NCI-H69 (cell line): ENCODE measurements around the gene CROCC2.

Experiments used
- DNase-seq: peaks from one replicate; lab custom pipeline; 2025; lab: John Stamatoyannopoulos, UW

The CROCC2 gene

GRCh38 chr2:240921311-240921994, 15.3 kb downstream of the CROCC2 start:
- no peak for DNase-seq

GRCh38 chr2:240921995-240922244, 15.8 kb downstream of the CROCC2 start:
- DNase-seq, result no peak

DNA sequence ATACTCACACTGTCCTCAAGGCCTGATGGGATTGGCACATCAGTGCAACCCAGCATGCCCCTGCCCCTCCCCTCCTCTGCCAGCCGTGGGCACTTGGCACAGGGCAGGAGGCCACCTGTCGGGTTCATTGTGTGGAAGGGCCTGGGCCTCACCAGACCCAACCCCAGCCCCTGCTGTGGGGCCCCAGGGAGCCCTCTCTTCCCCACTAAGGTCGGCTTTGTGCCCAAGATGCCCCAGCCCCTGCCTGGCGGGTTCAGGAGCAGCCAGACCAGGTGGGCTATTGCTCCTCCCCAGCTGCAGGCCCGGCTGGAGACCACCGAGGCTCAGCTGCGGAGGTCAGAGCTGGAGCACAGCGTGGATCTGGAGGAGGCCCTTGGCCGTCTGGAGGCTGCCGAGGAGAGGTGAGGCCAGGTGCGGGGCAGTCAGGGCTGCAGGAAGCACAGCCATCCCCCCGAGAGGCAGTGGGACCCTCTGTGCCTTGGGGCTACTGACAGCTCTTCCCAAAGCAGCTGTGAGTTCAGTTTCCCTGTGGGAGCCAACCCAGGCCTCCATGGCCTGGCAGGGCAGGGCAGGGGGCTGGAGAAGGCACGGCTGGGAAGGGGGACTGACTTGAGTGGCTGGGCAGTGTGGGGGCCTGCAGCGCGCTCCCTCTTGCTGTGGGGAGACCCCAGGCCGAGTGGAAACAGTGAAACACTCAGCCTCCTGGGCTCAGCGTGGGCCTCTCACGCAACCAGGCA, 16.3 kb downstream of the CROCC2 start:
- peak; percentile 77 for DNase-seq

GRCh38 chr2:240922982-240923537, 16.9 kb downstream of the CROCC2 start:
- DNase-seq, result peak; percentile 82

- DNase-seq, result no peak
Observed at GRCh38 chr2:240925191-240925567, 19.0 kb downstream of the CROCC2 start.

DNA sequence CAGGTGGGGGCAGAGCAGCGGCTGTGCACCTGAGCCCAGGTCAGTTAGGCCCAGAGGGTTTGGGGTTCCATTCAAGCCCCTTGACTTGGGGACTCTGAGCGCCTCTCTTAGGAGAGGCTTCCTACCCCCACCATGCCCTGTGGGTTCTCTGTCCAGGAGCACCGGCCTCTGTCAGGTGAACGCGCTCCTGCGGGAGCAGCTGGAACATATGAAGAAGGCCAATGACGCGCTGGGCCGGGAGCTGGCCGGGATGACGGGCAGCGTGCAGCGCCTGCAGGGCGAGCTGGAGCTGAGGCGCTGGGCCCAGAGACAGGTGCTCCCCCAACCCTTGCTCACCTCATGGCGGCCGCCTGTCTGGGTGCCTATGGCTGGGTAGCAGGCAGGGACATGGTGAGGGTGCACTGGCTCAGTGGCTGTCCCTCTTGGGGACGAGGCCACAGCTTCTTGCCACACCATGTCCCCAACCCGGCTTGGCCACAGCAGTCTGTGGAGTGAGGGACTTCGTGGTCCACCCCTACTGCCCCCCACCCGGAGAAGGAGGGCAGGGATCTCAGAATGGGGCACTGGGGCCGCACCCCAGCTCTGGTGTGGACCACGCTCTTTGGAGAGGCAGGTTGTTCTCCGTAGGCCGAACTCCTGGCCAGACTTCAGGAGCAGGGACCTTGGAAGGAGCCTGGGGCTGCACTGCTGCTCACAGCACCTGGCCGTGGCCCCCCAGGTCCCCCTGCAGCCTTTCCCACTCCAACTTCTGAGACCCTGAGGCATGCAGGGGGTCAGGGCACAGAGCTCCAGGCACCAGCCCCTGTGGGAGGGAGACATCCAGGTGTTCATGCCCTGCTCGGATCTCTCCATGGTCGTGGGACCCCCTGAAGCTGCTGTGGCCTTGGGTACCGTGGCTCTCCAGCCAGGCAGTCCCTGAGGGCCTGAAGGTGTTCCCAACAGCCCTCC, 19.7 kb downstream of the CROCC2 start:
- DNase-seq, result peak; percentile 26

GRCh38 chr2:240926516-240927389, 20.6 kb downstream of the CROCC2 start:
- no peak for DNase-seq

DNA sequence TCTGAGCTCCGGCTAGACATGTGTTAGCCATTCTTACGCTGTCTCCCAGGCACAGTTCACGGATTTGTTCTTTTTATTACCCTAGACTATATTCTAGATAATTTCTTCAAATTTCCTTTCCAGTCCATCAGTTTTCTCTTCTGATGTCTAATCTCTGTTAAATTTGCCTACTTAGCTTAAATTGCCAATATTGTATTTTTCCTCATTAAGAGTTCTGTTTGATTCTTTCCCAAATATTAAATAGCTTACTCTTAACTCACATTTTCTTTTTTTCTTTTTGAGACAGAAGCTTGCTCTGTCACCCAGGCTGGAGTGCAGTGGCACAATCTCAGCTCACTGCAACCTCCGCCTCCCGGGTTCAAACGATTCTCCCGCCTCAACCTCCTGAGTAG, 21.2 kb downstream of the CROCC2 start:
- no peak for DNase-seq

DNA sequence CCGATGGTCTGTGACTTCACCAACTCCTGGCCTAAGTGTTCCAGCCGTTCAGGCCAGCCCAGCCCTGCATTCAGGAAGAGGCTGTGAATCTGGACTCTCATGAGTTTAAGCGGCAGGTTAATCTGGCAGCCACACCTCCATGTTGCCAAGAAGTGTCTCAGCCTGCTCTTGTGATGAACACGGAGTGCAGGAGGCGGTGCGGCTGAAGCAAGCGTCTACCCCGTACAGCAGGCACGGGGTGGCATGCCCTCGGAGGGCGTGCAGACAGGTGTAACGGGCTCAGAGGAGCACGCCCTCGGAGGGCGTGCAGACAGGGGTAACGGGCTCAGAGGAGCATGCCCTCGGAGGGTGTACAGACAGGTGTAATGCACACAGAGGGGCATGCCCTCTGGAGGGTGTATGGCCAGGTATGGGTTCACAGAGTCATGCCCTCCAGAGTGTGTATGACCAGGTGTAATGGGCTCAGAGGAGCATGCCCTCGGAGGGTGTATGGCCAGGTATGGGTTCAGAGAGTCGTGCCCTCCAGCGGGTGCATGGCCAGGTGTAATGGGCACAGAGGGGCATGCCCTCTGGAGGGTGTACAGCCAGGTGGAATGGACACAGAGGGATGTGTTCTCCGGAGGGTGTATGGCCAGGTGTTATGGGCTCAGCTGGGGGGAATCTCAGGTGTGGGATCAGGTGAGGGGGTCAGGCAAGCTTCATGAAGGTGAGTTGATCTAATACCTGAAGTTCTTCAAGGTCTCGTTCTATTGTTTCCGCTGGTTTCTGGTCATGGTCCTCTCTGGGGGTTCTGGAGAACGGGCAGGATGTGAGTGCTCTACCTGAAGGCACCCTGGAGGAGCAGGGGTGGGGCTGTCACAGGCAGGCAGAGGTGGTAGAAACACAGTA, 22.6 kb downstream of the CROCC2 start:
- no peak for DNase-seq

GRCh38 chr2:240929364-240930095, 23.4 kb downstream of the CROCC2 start:
- no peak for DNase-seq

- DNase-seq, result no peak
Observed at GRCh38 chr2:240930096-240930630, 24.0 kb downstream of the CROCC2 start.

DNA sequence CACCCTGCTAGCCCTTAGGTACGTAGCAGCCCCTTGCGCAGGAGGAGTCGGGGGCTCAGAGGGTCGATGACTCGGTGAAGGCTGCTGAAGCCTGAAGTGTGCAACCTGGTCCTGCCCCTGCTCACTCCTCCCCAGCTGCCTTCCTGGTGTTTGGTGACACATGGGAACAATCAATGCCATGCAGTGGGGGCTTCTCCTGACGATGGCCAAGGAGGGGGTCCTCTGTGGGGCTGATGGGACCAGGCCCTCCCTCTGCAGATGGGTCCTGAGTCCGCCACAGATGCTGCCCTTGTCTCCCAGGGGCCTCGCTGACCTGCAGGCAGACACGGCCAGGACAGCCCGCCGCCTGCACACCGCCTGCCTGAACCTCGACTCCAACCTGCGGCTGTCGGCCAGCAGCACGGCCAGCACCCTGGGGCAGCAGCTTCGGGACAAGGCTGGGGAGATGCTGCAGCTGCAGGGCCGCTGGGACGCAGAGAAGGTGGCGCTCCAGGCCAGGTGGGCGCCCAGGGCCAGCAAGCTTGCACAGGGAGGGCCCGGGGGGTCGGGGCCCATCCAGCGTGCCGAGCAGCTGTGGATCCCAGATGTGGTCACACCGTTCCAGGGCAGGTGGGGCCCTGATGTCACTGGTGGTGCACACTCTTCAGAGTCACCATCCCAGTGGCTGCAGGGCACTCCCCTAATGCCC, 24.6 kb downstream of the CROCC2 start:
- DNase-seq, result no peak

DNA sequence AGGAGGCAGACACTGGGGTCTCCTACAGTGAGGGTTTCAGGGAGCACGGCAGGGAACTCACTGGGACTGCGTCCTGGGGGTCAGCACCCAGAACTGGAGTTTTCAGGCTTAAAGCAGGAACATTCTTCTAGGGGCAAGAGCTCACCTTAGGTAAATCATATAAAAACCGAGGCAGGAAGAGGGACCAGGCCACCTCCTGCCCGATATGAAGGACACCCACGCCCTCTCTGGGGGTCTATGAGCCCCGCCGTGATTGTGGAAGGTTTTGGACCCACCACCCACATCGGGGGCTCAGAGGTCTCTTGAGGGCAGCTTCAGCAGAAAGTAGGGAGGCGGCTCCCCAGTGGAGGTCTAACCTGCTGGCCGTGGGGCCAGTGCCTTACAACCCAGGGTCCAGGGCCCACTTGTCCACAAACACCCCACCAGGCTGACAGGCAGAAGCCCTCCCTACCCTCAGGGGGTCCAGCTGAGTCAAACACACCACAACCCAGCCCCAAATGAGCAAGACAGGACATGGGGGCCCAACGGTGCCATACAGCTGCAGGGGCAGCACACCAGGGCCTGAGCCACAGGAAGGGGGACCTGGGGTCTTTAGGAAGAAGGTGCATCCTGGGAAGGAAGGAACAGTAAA, 25.3 kb downstream of the CROCC2 start:
- no peak for DNase-seq

- no peak for DNase-seq
Observed at GRCh38 chr2:240932001-240932723, 26.0 kb downstream of the CROCC2 start.

- no peak for DNase-seq
Observed at GRCh38 chr2:240932724-240933047, 26.6 kb downstream of the CROCC2 start.

GRCh38 chr2:240933048-240933965, 27.2 kb downstream of the CROCC2 start:
- DNase-seq, result no peak
